Astrocyte (in vitro differentiated cells and primary cell): ENCODE data around the gene PDE1A. TPM values are rescaled to one million over a fixed set of nuclear protein-coding genes. Genes with fewer than 3 reads are reported as not detected.
A peak's percentile ranks its signal among the peaks of the same experiment; 100 is the strongest.

ENCODE experiments used
- DNase-seq: peaks from one replicate; pipeline ENCODE4 v3.0.0-alpha.2; 2010; ENCODE audit warnings: low read depth
- FAIRE-seq: peaks from 2 replicates; lab custom pipeline; 2011; peaks lifted over from hg19 to GRCh38; lab: Jason Lieb, UNC
- H2AFZ ChIP-seq: 2 replicates; pipeline ENCODE4 v1.6.0; 2012; ENCODE audit warnings: low read depth, low read length, inconsistent platforms
- H3K27ac ChIP-seq: 2 replicates; pipeline ENCODE4 v1.5.1; 2011; ENCODE audit warnings: low read depth, low read length, inconsistent platforms
- H3K27me3 ChIP-seq: 2 replicates; pipeline ENCODE4 v1.6.0; 2011; ENCODE audit warnings: low read length, inconsistent platforms; ENCODE audit not compliant: insufficient read depth
- H3K36me3 ChIP-seq: 2 replicates; pipeline ENCODE4 v1.5.1; 2011; ENCODE audit warnings: low read length, inconsistent platforms; ENCODE audit not compliant: insufficient read depth
- H3K4me1 ChIP-seq: 2 replicates; pipeline ENCODE4 v1.5.1; 2011; ENCODE audit warnings: low read length, inconsistent platforms; ENCODE audit not compliant: insufficient read depth
- H3K4me2 ChIP-seq: 2 replicates; pipeline ENCODE4 v1.6.0; 2012; ENCODE audit warnings: low read length, inconsistent platforms
- H3K4me3 ChIP-seq: 2 replicates; pipeline ENCODE4 v1.5.1; 2011; ENCODE audit warnings: low read depth, mild to moderate bottlenecking, low read length, inconsistent platforms; ENCODE audit not compliant: insufficient read depth
- H3K79me2 ChIP-seq: 2 replicates; pipeline ENCODE4 v1.6.0; 2012; ENCODE audit warnings: mild to moderate bottlenecking, low read length, inconsistent platforms; ENCODE audit not compliant: insufficient read depth
- H3K9ac ChIP-seq: 2 replicates; pipeline ENCODE4 v1.6.0; 2012; ENCODE audit warnings: mild to moderate bottlenecking, low read length, inconsistent platforms
- H3K9me3 ChIP-seq: 2 replicates; pipeline ENCODE4 v1.5.1; 2012; ENCODE audit warnings: low read depth, mild to moderate bottlenecking, low read length, inconsistent platforms; ENCODE audit not compliant: insufficient read depth
- H4K20me1 ChIP-seq: 2 replicates; pipeline ENCODE4 v1.6.0; 2012; ENCODE audit warnings: low read length, inconsistent platforms; ENCODE audit not compliant: insufficient read depth
- H3K27ac Mint-ChIP-seq: one replicate; pipeline ENCODE4 v1.8.0; 2021; ENCODE audit warnings: mild to moderate bottlenecking, mixed read lengths; ENCODE audit not compliant: unreplicated experiment
- H3K27me3 Mint-ChIP-seq: one replicate; pipeline ENCODE4 v1.8.0; 2021; ENCODE audit warnings: low read depth, mixed read lengths; ENCODE audit not compliant: unreplicated experiment
- H3K36me3 Mint-ChIP-seq: one replicate; pipeline ENCODE4 v1.8.0; 2021; ENCODE audit warnings: low read depth, mixed read lengths; ENCODE audit not compliant: unreplicated experiment
- H3K4me1 Mint-ChIP-seq: one replicate; pipeline ENCODE4 v1.8.0; 2021; ENCODE audit warnings: low read depth, mixed read lengths; ENCODE audit not compliant: unreplicated experiment
- H3K4me3 Mint-ChIP-seq: one replicate; pipeline ENCODE4 v1.8.0; 2021; ENCODE audit warnings: mild to moderate bottlenecking, moderate library complexity, mixed read lengths; ENCODE audit not compliant: unreplicated experiment
- H3K9me3 Mint-ChIP-seq: one replicate; pipeline ENCODE4 v1.8.0; 2021; ENCODE audit warnings: mild to moderate bottlenecking, mixed read lengths; ENCODE audit not compliant: unreplicated experiment
- CTCF ChIP-seq: IDR thresholded peaks from 2 replicates; pipeline ENCODE4 v1.5.1; 2011; ENCODE audit warnings: low read depth, mild to moderate bottlenecking, inconsistent platforms, low read length, moderate library complexity; ENCODE audit not compliant: insufficient read depth
- EZH2 ChIP-seq: IDR thresholded peaks from 2 replicates; pipeline ENCODE4 v1.6.1; 2012; ENCODE audit warnings: mild to moderate bottlenecking, low read length, inconsistent platforms; ENCODE audit not compliant: insufficient read depth
- total RNA-seq: library from RNA; stranded (reverse); gene quantifications from 2 replicates; pipeline ENCODE4 v1.2.1, GENCODE V29; 2021

Gene PDE1A
- total RNA-seq, 1 donor from 2014 or later = 0.32 TPM

GRCh38 chr2:182181381-182181780, 245.5 kb downstream of the PDE1A start:
- Mint-ChIP-seq H3K36me3 (no peaks in the 10 kb centered on the region), H3K27me3 (peaks cover 3% of the 10 kb centered on the region), H3K4me1 (peaks cover 3% of the 10 kb centered on the region), H3K4me3 (no peak overlapping the region), H3K9me3 (peaks cover 6% of the 10 kb centered on the region), H3K27ac (no peak overlapping the region)
- no peak overlapping the region for H3K27ac ChIP-seq
- no peaks in the 10 kb centered on the region for H3K79me2 ChIP-seq
- no peak overlapping the region for H2AFZ ChIP-seq
- no peaks in the 10 kb centered on the region for H3K36me3 ChIP-seq
- no peak overlapping the region for H3K4me3 ChIP-seq
- TF ChIP-seq EZH2 (no peak), CTCF (no peak)
- H4K20me1 ChIP-seq = no peaks in the 10 kb centered on the region
- no peaks in the 10 kb centered on the region for H3K4me1 ChIP-seq
- no peaks in the 10 kb centered on the region for H3K9me3 ChIP-seq
- no peak for FAIRE-seq
- no peaks in the 10 kb centered on the region for H3K27me3 ChIP-seq
- no peak for DNase-seq
- H3K4me2 ChIP-seq = no peak overlapping the region
- no peak overlapping the region for H3K9ac ChIP-seq

GRCh38 chr2:182179176-182179575, 247.7 kb downstream of the PDE1A start:
- H3K79me2 ChIP-seq = no peaks in the 10 kb centered on the region
- H2AFZ ChIP-seq = no peak overlapping the region
- FAIRE-seq (no peak), DNase-seq (no peak)
- H3K4me1 Mint-ChIP-seq = peaks cover 3% of the 10 kb centered on the region
- no peaks in the 10 kb centered on the region for H4K20me1 ChIP-seq
- peaks cover 3% of the 10 kb centered on the region for H3K27me3 Mint-ChIP-seq
- H3K36me3 ChIP-seq = no peaks in the 10 kb centered on the region
- no peak for TF ChIP-seq EZH2
- no peaks in the 10 kb centered on the region for H3K27me3 ChIP-seq
- H3K4me3 Mint-ChIP-seq = no peak overlapping the region
- H3K4me2 ChIP-seq = no peak overlapping the region
- peaks cover 6% of the 10 kb centered on the region for H3K9me3 Mint-ChIP-seq
- H3K36me3 Mint-ChIP-seq = no peaks in the 10 kb centered on the region
- no peaks in the 10 kb centered on the region for H3K4me1 ChIP-seq
- H3K9ac ChIP-seq = no peak overlapping the region
- H3K27ac ChIP-seq = no peak overlapping the region
- no peak overlapping the region for H3K27ac Mint-ChIP-seq
- no peak overlapping the region for H3K4me3 ChIP-seq
- H3K9me3 ChIP-seq = no peaks in the 10 kb centered on the region

GRCh38 chr2:182173944-182174622, 252.8 kb downstream of the PDE1A start:
- Histone ChIP-seq H3K9me3 (no peaks in the 10 kb centered on the region), H3K79me2 (no peaks in the 10 kb centered on the region), H3K9ac (no peak overlapping the region), H2AFZ (no peak overlapping the region), H3K4me3 (no peak overlapping the region), H3K4me1 (no peaks in the 10 kb centered on the region), H3K27me3 (no peaks in the 10 kb centered on the region), H3K27ac (no peak overlapping the region), H4K20me1 (no peaks in the 10 kb centered on the region), H3K36me3 (no peaks in the 10 kb centered on the region), H3K4me2 (no peak overlapping the region)
- Mint-ChIP-seq H3K9me3 (peaks cover 2% of the 10 kb centered on the region), H3K4me1 (no peaks in the 10 kb centered on the region), H3K36me3 (no peaks in the 10 kb centered on the region), H3K4me3 (no peak overlapping the region), H3K27me3 (peaks cover 3% of the 10 kb centered on the region), H3K27ac (no peak overlapping the region)
- TF ChIP-seq CTCF = no peak
- FAIRE-seq (no peak), DNase-seq (peak; percentile 59)
